OCI-LY3 (cell line): ENCODE measurements around the gene BCAR3.

Experiments used
- CTCF ChIP-seq: fragments of 200-600, 300-600 bp; sonication (generic); IDR thresholded peaks from 2 replicates; pipeline ENCODE4 v1.5.1; 2014; ENCODE audit warnings: antibody characterized with exemption, low read length, low read depth
- EZH2phosphoT487 ChIP-seq: fragments of 200-600 bp; shearing (Covaris generic); IDR thresholded peaks from 2 replicates; pipeline ENCODE4 v1.6.1; 2018; ENCODE audit warnings: antibody characterized with exemption, mixed run types, low read depth

- no peak for TF ChIP-seq CTCF
- TF ChIP-seq EZH2phosphoT487: no peak
Observed at GRCh38 chr1:93689521-93690223, 8.0 kb upstream of the BCAR3 start.
